ENCODE data around the gene KCNE4. TPM values are rescaled to one million over a fixed set of nuclear protein-coding genes. Genes with fewer than 3 reads are reported as not detected.

The KCNE4 gene
- total RNA-seq, 1 experiment from 2014 or later = not detected

GRCh38 chr2:223019390-223019930 is 32.5 kb upstream of the KCNE4 start:
- no peaks in the 10 kb centered on the region for H3K9me3 Mint-ChIP-seq (ENCODE audit: unreplicated experiment)
- H3K4me3 Mint-ChIP-seq (ENCODE audit: unreplicated experiment) = no peak overlapping the region
- ChIA-PET CTCF (no interaction called here), POLR2A (no interaction called here)
- intact Hi-C loops (cut with micrococcal nuclease) = no loop called here
- BruUV-seq (replicated peaks) = no TSS peak
- no peaks in the 10 kb centered on the region for H3K27me3 Mint-ChIP-seq (ENCODE audit: insufficient read depth, unreplicated experiment)
- no peak for TF ChIP-seq CTCF (IDR thresholded peaks at IDR 0.05; ENCODE audit: unreplicated experiment)
- no peaks in the 10 kb centered on the region for H3K36me3 Mint-ChIP-seq (ENCODE audit: insufficient read depth, unreplicated experiment)
- H3K27ac Mint-ChIP-seq (ENCODE audit: low read depth, unreplicated experiment) = no peak overlapping the region
- H3K4me1 Mint-ChIP-seq (ENCODE audit: insufficient read depth, unreplicated experiment) = no peaks in the 10 kb centered on the region
- no peak for DNase-seq (ENCODE audit: unreplicated experiment)

GRCh38 chr2:223019987-223020717 is 31.8 kb upstream of the KCNE4 start:
- POLR2A ChIA-PET = no interaction called here
- Mint-ChIP-seq H3K27ac (ENCODE audit: low read depth, unreplicated experiment) (no peak overlapping the region), H3K9me3 (ENCODE audit: unreplicated experiment) (no peaks in the 10 kb centered on the region), H3K4me3 (ENCODE audit: unreplicated experiment) (no peak overlapping the region), H3K4me1 (ENCODE audit: insufficient read depth, unreplicated experiment) (no peaks in the 10 kb centered on the region), H3K27me3 (ENCODE audit: insufficient read depth, unreplicated experiment) (no peaks in the 10 kb centered on the region), H3K36me3 (ENCODE audit: insufficient read depth, unreplicated experiment) (no peaks in the 10 kb centered on the region)
- no TSS peak for BruUV-seq (replicated peaks)
- DNase-seq (ENCODE audit: unreplicated experiment) = no peak
- no peak for TF ChIP-seq CTCF (IDR thresholded peaks at IDR 0.05; ENCODE audit: unreplicated experiment)
- intact Hi-C loops (cut with micrococcal nuclease) = no loop called here
- CTCF ChIA-PET = no interaction called here

- H3K27ac Mint-ChIP-seq (ENCODE audit: low read depth, unreplicated experiment) = no peak overlapping the region
- no peak for TF ChIP-seq CTCF (IDR thresholded peaks at IDR 0.05; ENCODE audit: unreplicated experiment)
- ChIA-PET CTCF (no interaction called here), POLR2A (no interaction called here)
- no peaks in the 10 kb centered on the region for H3K36me3 Mint-ChIP-seq (ENCODE audit: insufficient read depth, unreplicated experiment)
- no TSS peak for BruUV-seq (replicated peaks)
- H3K27me3 Mint-ChIP-seq (ENCODE audit: insufficient read depth, unreplicated experiment) = no peaks in the 10 kb centered on the region
- intact Hi-C loops (cut with micrococcal nuclease) = no loop called here
- H3K4me3 Mint-ChIP-seq (ENCODE audit: unreplicated experiment) = no peak overlapping the region
- H3K9me3 Mint-ChIP-seq (ENCODE audit: unreplicated experiment) = no peaks in the 10 kb centered on the region
- H3K4me1 Mint-ChIP-seq (ENCODE audit: insufficient read depth, unreplicated experiment) = no peaks in the 10 kb centered on the region
- DNase-seq (ENCODE audit: unreplicated experiment) = no peak
These were observed 30.9 kb upstream of the KCNE4 start for GRCh38 chr2:223020971-223021675.

- no peaks in the 10 kb centered on the region for H3K36me3 Mint-ChIP-seq (ENCODE audit: insufficient read depth, unreplicated experiment)
- intact Hi-C loops (cut with micrococcal nuclease) = no loop called here
- no peak overlapping the region for H3K4me3 Mint-ChIP-seq (ENCODE audit: unreplicated experiment)
- TF ChIP-seq CTCF (IDR thresholded peaks at IDR 0.05; ENCODE audit: unreplicated experiment) = no peak
- H3K9me3 Mint-ChIP-seq (ENCODE audit: unreplicated experiment) = no peaks in the 10 kb centered on the region
- CTCF ChIA-PET = interaction anchor here (0.6 kb wide), 1 partner anchor 34 kb away, joined by 4 read pairs; no protein-coding TSS in a partner anchor
- BruUV-seq (replicated peaks) = no TSS peak
- H3K4me1 Mint-ChIP-seq (ENCODE audit: insufficient read depth, unreplicated experiment) = peaks cover 13% of the 10 kb centered on the region
- no peak for DNase-seq (ENCODE audit: unreplicated experiment)
- H3K27ac Mint-ChIP-seq (ENCODE audit: low read depth, unreplicated experiment) = peak overlapping the region; percentile 62
- no peaks in the 10 kb centered on the region for H3K27me3 Mint-ChIP-seq (ENCODE audit: insufficient read depth, unreplicated experiment)
- POLR2A ChIA-PET = interaction anchor here (0.5 to 0.9 kb wide), 3 partner anchors 582 to 742 kb away, joined by 3 read pairs; no protein-coding TSS in a partner anchor
These were observed 25.5 kb upstream of the KCNE4 start for GRCh38 chr2:223026357-223027110.
